ENCODE measurements around the gene LAMC1.

Gene LAMC1

DNA sequence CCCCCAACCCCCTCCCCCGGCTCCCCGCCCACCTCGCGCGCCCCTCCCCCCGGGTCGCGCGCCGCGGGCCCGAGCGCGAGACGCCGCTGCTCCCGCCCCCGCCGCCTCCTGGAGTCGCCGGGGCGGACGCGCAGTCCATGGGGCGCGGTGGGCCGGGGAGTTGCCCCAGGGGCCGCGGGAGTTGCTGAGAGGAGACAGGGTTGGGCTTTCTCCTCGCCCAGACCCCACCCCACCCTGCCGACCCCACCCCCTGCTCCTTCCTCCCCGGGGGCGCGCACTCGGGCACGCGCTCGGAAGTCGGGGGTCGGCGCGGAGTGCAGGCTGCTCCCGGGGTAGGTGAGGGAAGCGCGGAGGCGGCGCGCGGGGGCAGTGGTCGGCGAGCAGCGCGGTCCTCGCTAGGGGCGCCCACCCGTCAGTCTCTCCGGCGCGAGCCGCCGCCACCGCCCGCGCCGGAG is at the start of gene LAMC1:
TSS of gene LAMC1 (plus strand) at position 275 of the 455 bp plus-strand sequence. CDS start 297 bp downstream, outside the sequence.
- no peak for DNase-seq

DNA sequence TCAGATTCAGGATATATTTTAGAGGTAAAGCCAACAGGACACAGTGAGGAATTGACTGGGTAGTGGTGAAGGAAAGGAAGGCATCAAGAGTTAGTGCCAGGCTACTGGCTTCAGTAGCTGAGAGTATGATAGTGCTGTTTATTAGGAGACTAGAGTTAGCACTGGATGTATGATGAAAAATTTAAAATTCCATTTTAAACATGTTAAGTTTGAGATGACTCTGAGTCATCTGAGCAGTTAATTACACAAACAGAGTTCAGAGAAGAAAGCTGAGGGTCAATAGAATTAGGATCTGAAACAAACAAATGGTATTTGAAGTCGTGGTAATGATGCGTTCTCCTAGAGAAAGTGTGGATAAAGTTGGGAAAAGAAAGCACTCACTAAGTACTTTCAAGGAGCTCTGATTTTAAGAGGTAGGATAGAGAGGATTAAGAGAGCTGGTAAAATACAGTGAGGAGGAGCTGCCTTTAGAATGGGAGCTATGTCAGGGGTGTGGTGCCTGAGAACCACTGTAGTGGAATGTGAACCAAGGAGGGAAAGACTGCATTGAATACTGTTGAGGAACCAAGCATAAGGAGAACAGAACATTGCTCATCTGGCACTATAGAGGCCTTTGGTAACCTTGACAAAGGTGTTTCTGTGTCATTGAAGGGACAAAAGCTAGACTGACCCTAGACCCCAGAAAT is 48.6 kb upstream of the LAMC1 start:
- no peak for DNase-seq

DNA sequence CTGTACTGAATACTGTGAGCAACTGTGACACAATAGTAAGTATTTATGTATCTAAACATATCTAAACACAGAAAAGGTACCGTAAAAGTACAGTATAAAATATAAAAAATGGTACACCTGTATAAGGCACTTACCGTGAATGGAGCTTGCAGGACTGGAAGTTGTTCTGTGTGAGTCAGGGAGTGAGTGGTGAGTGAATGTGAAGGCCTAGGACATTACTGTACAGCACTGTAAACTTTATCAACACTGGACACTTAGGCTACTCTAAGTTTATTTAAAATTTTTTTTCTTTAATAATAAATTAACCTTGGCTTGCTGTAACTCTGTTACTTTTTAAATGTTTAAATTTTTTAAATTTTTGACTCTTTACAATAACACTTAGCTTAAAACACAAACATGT is 45.7 kb upstream of the LAMC1 start:
- DNase-seq: no peak

DNA sequence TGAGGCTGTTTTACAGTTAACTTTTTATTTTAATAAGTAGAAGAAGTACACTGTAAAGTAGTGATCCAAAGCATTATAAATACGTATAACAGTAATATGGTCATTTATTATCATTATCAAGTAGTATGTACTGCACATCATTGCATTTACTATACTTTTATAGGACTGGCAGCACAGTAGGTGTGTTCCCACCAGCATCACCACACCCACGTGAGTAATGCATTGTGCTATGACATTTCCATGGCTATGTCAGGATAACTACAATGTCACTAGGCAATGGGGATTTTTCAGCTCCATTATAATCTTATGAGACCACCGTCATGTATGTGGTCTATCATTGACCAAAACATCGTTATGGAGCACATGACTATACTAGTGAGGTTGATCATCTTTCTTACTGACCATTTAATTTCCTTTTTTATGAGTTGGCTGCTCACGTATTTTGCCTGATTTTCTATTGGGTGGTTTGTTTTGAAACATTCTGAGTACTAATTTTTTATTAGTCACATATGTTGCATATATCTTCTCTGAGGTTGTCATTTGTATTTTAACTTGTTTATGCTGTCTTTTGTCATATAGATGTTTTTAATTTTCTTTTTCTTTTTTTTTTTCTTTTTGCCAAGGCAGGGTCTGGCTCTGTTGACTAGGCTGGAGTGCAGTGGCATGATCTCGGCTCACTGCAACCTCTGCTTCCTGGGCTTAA is 44.9 kb upstream of the LAMC1 start:
- DNase-seq: no peak

DNA sequence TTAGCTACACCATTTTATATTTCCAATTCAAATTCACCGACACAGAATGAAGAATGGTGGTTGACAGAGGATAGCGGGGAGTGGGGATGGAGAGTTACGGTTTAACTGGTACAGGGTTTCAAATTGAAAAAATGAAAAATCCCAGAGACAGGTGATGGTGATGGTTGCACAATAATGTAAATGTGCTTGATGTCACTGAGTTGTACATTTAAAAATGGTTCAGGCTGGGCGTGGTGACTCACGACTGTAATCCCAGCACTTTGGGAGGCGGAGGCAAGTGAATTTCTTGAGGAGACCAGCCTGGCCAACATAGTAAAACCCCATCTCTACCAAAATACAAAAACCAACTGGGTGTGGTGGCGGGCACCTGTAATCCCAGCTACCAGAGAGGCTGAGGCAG is 39.1 kb upstream of the LAMC1 start:
- DNase-seq: no peak

DNA sequence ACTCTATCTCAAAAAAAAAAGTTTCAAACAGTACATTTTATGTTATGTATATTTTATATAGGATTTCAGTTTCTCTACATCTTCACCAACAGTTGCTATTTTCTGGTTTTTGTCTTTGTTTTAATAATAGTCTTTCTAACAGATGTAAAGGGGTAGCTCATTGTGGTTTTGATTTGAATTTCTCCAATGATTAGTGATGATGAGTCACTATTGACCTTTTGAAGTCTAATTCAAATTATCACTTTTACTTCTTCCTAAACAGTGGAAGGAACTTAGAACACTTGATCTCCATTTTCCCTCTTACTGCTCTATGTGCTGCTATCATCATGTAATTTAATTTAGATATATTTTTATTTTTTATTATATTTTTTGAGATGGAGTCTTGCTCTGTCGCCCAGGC is 38.6 kb upstream of the LAMC1 start:
- no peak for DNase-seq

DNA sequence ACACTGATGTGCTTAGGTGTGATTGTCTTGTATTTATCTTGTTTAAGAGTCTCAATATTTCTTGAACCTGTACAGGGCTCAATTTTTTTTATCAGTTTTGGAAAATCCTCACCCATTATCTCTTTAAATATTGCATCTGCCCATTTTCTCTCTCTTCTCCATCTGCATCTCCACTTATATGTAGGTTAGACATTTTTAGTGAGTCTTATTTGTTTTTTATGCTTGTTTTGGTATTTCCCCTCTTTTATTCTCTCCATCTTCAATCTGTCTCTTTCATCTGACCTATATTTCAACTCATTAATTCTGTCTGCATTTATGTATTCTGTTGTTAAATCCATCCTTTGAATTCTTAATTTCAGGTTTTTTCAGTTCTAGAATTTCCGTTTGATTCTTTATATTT is 37.3 kb upstream of the LAMC1 start:
- DNase-seq: no peak

DNA sequence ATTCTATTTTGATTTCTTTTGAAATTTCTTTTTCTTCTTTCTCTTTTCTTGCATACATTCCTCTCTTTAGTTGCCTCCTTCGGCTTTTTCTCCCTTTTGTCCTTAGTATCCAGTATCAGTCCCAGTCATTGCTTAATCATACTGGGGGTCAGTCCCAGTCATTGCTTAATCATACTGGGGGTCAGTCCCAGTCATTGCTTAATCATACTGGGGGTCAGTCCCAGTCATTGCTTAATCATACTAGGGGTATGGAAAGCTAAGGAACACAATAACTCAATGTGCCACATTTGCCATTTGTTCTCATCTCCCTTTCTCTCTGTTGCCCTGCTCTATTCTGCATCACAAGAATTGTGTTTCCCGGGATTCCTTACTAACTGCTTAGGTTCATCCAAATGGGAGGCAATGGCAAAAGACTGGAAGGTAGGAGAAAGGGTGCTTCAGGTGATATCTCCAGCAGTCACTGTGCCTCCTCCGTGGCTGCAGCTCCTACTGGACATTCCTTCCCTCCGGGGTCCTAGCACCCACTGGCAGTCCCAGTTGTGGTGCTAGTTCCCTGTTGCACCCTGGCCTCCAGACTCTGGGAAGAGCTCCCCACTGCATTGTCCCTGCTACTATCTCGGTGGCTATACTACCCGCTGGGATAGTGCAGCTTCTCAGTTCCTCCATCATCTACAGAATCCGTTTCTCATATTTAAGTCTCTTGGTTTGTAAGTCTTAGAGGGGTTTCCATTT is 32.6 kb upstream of the LAMC1 start:
- no peak for DNase-seq

DNA sequence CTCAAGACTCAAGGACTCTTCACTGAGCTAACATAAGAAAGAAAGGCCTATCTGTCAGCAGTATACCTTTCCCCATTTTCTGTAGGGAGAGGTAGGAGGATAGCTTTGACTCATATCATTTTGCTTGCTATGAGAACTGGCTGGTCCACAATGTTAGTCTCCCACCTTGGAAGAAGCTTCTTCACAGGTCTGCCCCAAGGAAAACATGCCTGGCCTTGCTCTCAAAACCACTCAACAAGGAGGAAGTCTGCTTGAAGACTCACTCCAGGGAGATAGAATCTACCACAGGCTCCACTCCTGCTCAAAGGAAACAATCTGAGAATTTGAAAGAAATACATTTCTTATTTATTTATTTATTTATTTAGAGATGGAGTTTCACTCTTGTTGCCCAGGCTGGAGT is 29.5 kb upstream of the LAMC1 start:
- DNase-seq: no peak

DNA sequence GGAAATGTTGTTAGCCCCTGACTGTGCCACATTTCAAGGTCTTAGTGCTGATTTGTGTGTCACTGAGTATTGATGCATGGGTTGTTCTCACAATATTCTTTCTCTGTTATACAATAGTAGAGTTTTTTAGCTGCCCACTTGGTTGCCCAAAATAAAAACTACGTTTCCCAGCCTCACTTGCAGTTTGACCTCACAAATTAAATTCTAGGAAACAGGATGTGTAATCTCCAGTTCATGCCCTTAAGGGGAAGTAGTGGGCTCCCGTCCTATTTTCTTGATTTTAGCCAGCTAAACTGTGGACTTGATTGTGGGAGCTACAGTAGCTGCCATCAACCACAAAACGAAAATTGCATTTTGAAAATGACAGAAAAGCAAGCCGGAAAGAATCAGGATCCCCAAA is 27.3 kb upstream of the LAMC1 start:
- DNase-seq: peak; percentile 85

DNA sequence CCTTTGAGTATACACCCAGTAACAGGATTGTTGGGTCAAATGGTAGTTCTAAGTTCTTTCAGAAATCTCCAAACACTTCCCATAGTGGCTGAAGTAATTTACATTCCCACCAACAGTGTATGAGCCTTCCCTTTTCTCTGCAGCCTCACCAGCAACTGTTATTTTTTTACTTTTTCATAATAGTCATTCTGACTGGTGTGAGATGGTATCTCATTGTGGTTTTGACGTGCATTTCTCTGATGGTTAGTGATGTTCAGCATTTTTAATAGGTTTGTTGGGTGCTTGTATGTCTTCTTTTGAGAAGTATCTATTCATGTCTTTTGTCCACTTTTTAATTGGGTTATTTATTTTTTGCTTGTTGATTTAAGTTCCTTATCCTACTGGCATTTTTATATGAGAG is 26.4 kb upstream of the LAMC1 start:
- DNase-seq: no peak

DNA sequence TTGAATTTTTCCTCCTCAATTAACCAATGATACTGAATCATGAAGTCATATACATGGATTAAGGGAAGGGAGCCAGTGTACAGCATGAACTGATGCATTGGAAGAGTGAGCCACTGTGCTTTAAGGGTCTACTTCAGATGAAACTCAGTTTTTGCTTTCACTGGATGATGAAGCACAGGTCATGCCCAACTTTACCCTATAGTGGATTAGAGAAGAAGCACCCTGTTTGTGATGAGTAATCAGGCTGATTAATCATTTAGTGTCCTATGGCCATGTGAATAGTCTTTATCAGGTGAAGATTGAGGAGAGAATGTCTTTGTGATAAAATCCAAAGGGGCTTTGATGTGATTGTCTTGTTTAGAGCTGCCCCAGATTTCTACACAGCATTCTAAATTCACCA is 24.7 kb upstream of the LAMC1 start:
- no peak for DNase-seq

DNA sequence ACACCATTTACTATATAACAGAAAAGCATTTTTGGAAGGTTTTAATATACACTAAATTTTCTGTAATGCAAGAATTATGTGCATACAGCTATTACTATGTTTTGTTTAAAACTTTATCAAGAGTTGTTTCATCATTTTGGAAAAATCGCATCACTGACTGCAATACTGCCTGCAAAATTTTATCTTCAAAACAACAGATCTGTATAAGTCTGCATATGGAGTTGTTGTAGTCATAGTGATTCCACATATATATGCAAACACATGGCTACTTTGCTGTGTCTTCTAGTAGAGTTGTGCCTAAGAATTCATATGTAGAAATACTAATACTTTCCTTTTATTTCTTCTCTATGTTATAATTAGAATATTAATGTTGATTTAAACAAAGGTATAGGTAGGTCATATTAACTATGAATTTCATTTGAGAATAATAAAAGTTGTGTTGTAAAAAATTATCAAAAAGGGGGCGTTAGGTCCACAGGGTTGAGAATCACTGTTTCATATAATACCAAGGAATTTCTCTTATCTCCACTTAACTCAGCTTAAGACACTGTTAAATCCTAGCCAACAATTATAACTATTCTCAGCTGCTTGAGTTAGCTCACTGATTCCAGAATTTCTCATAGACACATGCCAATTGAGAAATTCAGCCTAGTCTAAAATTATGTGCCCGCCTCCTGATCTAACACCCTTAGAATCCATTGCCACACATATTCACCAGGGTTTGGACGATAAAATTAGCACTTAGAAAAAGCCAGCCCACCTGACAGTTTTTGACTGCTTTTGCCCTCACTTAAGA is 22.9 kb upstream of the LAMC1 start:
- DNase-seq: no peak

DNA sequence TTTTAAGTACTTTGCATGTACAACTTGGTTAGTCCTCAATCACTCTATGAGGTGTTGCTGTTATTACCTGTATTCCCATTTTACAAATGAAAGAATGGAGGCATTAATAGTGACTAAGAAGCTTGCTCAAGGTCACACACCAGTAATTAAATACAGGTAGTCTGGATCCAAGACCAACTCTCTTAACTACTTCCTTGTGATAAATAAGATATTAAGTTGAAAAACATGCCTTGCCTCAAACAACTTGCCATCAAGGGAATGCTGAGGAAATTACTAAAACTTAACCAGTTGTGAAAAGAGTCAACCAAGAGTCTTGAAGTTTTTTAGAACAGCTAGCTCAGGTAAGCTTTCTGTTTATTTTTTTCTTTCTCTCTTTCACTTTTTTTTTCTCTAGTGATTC is 21.0 kb upstream of the LAMC1 start:
- DNase-seq: no peak

DNA sequence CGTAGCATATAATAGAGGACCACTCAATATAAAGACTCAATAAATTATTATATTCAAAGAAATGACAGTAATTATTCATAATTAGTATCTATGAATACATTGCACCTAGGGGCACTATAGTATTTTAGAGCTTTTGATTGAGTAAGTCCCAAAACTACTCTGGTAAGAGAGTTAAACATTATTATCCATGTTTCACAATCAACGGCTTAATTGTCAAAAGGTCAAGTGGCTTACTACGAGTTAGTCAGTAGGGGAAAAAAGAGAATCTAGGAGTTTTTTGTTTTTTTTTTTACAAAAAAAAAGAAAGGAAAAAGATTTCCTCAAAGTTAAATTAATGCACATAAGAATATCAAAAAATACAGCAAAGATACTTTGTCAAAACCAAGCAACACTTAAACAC is 20.4 kb upstream of the LAMC1 start:
- DNase-seq: peak; percentile 64

DNA sequence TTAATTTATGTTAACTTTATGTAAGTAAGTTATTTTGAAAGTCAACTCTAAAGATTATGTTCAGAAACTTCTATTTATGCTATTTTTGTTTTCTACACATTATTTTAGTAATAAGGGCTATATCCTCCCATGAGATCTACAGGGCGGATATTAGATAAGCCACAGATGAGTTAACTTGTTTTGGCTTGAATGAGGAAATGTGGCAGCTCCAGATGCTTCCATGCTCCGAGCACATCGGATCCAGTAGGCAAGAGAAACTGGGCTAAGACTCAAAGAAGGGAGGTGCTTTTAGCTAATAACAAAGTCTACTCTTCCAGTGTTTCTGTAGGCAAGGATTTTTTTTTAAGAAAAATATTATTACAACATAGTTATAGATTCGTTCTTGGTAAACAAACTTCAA is 20.0 kb upstream of the LAMC1 start:
- DNase-seq: no peak

DNA sequence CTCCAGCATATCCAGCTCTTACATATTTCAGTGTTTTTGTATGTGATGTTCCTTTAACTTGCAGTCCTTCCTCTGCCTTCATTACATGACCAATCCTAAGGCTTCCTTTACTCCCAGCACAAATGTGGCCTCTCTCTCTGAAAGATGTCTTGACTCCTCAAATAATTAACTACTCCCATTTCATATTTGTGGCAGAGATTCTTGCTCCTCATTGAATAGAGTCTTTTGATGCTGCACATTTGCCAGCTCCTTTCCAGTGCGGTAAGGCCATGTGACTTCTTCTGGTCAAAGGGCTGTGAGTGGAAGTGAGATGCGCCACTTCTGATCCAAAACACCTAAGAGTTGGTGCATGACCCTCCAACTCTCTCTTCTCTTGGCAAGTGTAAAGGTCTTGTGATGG is 19.1 kb upstream of the LAMC1 start:
- DNase-seq: no peak

DNA sequence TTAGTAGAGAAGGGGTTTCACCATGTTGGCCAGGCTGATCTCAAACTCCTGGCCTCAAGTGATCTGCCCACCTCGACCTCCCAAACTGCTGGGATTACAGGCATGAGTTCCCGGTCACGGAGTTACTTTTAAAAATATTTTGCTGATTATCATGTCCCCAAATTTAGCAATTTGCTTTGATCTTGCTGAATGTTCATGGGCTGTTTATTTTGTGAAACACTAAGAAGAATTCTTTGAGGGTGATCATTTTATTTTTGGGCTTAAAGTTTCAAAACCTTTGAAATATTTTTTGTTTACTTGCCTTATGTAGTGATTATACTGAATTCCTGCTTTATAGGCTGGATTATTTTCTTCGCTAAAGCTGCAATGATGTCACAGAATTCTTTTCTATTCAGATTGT is 11.4 kb upstream of the LAMC1 start:
- DNase-seq: no peak

DNA sequence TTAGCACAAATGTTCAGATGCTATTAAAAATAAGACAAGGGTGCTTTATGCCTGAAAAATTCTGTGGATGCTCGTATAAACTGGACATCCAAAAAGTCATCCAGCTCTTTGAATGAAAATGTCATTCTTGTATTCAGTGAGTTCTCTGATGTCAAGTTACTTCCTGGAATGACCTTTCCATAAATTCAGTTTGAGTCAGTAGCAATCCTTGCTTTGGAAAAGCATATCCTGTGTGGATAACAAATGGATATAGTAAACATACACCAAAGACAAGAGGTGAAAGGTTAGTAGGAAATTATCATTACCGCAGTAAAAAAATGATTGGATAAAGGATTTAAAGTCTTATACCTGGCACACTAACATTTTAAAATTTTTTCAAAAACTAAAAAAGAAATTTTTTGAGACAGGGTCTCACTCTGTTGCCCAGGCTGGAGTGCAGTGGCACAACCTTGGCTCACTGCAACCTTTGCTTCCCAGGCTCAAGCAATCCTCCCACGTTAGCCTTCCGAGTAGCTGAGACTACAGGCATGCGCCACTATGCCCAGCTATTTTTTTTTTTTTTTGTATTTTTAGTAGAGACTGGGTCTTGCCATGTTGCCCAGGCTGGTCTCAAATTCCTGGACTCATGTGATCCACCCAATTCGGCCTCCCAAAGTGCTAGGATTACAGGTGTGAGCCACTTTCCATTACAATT is 10.8 kb upstream of the LAMC1 start:
- no peak for DNase-seq

DNA sequence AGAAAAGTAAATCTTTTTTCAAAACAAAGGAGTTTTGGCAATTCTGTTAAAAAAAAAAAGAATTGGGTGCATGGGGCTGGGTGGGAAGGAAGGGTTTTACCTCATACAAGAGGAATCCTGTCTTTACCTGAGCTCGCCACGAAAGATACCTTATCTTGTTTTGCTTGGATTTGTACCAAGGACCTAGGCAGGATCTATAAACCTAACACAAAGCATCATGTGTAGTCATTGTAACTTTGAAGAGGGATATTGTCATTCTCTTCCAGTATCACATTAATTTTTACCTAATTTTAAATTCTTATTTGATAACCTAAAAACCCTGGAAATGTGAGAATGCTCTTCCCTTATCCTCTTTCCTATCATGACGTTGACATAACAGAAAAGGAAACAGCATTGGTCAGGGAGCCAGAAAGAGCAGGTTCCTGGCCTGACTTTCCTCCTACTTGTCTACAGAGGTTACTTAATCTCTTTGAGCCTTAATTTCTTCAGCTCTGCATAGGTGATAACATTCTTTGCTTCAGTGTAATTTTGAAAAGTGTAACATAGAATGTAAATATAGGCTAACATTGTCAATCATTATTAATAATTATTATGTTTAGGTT is 4.0 kb upstream of the LAMC1 start:
- DNase-seq: no peak

DNA sequence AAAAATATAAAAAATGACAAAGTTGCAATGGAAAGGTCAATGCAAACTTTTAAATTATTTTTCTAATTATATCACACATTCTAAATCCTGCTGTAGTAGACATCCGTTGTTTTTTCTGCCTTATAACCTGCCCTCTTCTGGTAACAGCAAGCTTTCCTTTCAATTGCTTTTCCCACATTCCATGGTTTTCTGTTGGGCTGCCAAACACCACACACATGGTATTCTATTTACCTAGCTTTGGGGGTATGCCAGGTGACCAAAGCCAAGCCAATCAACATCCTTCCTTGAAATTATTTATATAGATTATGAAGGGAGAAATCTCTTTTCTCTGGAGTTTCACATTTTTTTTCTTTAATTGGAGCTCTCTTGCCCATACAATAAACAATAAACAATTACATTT is 3.4 kb upstream of the LAMC1 start:
- DNase-seq: no peak

Measured in MV-4-11 (cell line).